Endodermal cell (in vitro differentiated cells): ENCODE results near the gene TAF7L. TPM values are rescaled to one million over a fixed set of nuclear protein-coding genes. Genes with fewer than 3 reads are reported as not detected.

Experiments
- DNase-seq: peaks from one replicate; pipeline ENCODE4 v3.0.0-alpha.2; 2017
- H3K27ac ChIP-seq: 2 replicates; pipeline ENCODE4 v1.5.1; 2013; ENCODE audit warnings: mild to moderate bottlenecking, low read depth, low read length, moderate library complexity
- H3K27me3 ChIP-seq: 2 replicates; pipeline ENCODE4 v1.6.1; 2013; ENCODE audit warnings: mild to moderate bottlenecking, low read length, moderate library complexity; ENCODE audit not compliant: insufficient read depth, control insufficient read depth, poor library complexity, severe bottlenecking
- H3K36me3 ChIP-seq: 2 replicates; pipeline ENCODE4 v1.7.0; 2013; ENCODE audit warnings: mild to moderate bottlenecking, low read length, moderate library complexity; ENCODE audit not compliant: control insufficient read depth, insufficient read depth
- H3K4me1 ChIP-seq: one replicate; pipeline ENCODE4 v1.7.0; 2013; ENCODE audit warnings: low read length; ENCODE audit not compliant: control insufficient read depth, insufficient read depth
- H3K4me3 ChIP-seq: 2 replicates; pipeline ENCODE4 v1.5.1; 2013; ENCODE audit warnings: mild to moderate bottlenecking, low read length, moderate library complexity
- H3K9ac ChIP-seq: 2 replicates; pipeline ENCODE4 v1.6.1; 2013; ENCODE audit warnings: mild to moderate bottlenecking, low read length, moderate library complexity; ENCODE audit not compliant: poor library complexity, severe bottlenecking; ENCODE audit errors: extremely low read depth
- H3K9me3 ChIP-seq: 2 replicates; pipeline ENCODE4 v1.6.1; 2013; ENCODE audit warnings: mild to moderate bottlenecking, low read length, moderate library complexity; ENCODE audit not compliant: control insufficient read depth
- H3K27ac Mint-ChIP-seq: 2 replicates; pipeline ENCODE4 v1.8.0; 2020; ENCODE audit warnings: mixed read lengths
- H3K27me3 Mint-ChIP-seq: 2 replicates; pipeline ENCODE4 v1.8.0; 2021; ENCODE audit warnings: mild to moderate bottlenecking, mixed read lengths; ENCODE audit not compliant: insufficient read depth
- H3K36me3 Mint-ChIP-seq: 2 replicates; pipeline ENCODE4 v1.8.0; 2020; ENCODE audit warnings: low read depth, mixed read lengths
- H3K4me1 Mint-ChIP-seq: 2 replicates; pipeline ENCODE4 v1.8.0; 2020; ENCODE audit warnings: mixed read lengths
- H3K4me3 Mint-ChIP-seq: 2 replicates; pipeline ENCODE4 v1.8.0; 2020; ENCODE audit warnings: mild to moderate bottlenecking, moderate library complexity, mixed read lengths
- H3K9me3 Mint-ChIP-seq: 2 replicates; pipeline ENCODE4 v1.8.0; 2020; ENCODE audit warnings: mild to moderate bottlenecking, mixed read lengths
- CTCF ChIP-seq: fragments of 200-600 bp; sonication (generic); conservative IDR thresholded peaks from 2 replicates; pipeline ENCODE4 v1.5.0; 2021; ENCODE audit warnings: antibody characterized with exemption, mild to moderate bottlenecking
- WGBS, 2 experiments: methylation state at CpG; one replicate each; pipeline versions ENCODE4 v1.1.5 to v1.1.7; 2013; ENCODE audit warnings: missing lambda C conversion rate in 2 of 2, mixed read lengths in 1 of 2; ENCODE audit not compliant: insufficient coverage in 1 of 2, insufficient read length in 1 of 2; 5-methylcytosine and 5-hydroxymethylcytosine counted together
- total RNA-seq, 2 donors: library from RNA; stranded (reverse); fragmentation: NEBNext Ultra II Directional in 1 of 2; extraction: Animal tissue kit (Norgen Biotek cat#: 25700) in 1 of 2; gene quantifications; 2 replicates in 1 of 2; 3 replicates in 1 of 2; pipeline ENCODE4 v1.2.1, GENCODE V29; 2021

Gene TAF7L
- total RNA-seq, 2 donors from 2014 or later: 0.15 to 0.22 TPM

- no peak overlapping the region for H3K27ac Mint-ChIP-seq
- no peaks in the 10 kb centered on the region for H3K36me3 ChIP-seq
- H3K9me3 Mint-ChIP-seq: peaks cover 47% of the 10 kb centered on the region
- peaks cover 8% of the 10 kb centered on the region for H3K4me1 Mint-ChIP-seq
- H3K27me3 Mint-ChIP-seq: peaks cover 2% of the 10 kb centered on the region
- DNase-seq: no peak
- no peak overlapping the region for H3K27ac ChIP-seq
- H3K36me3 Mint-ChIP-seq: no peaks in the 10 kb centered on the region
- H3K27me3 ChIP-seq: no peaks in the 10 kb centered on the region
- WGBS, 2 experiments: 85 to 92% methylated on average over 2 to 4 of the region's 4 CpGs
- H3K4me1 ChIP-seq: no peaks in the 10 kb centered on the region
- no peak overlapping the region for H3K9ac ChIP-seq
- no peak overlapping the region for H3K4me3 Mint-ChIP-seq
- no peak overlapping the region for H3K4me3 ChIP-seq
- H3K9me3 ChIP-seq: no peaks in the 10 kb centered on the region
- TF ChIP-seq CTCF: no peak
Observed at GRCh38 chrX:101257448-101258258, 33.5 kb downstream of the TAF7L start.

- no peak for TF ChIP-seq CTCF
- no peak for DNase-seq
- H3K9me3 Mint-ChIP-seq: peaks cover 46% of the 10 kb centered on the region
- no peaks in the 10 kb centered on the region for H3K4me1 ChIP-seq
- no peak overlapping the region for H3K27ac Mint-ChIP-seq
- no peaks in the 10 kb centered on the region for H3K9me3 ChIP-seq
- peaks cover 8% of the 10 kb centered on the region for H3K4me1 Mint-ChIP-seq
- H3K27me3 ChIP-seq: no peaks in the 10 kb centered on the region
- H3K4me3 ChIP-seq: no peak overlapping the region
- no peak overlapping the region for H3K9ac ChIP-seq
- no peaks in the 10 kb centered on the region for H3K27me3 Mint-ChIP-seq
- no peaks in the 10 kb centered on the region for H3K36me3 ChIP-seq
- no peak overlapping the region for H3K4me3 Mint-ChIP-seq
- H3K36me3 Mint-ChIP-seq: no peaks in the 10 kb centered on the region
- no peak overlapping the region for H3K27ac ChIP-seq
- WGBS, 2 experiments: 83% methylated on average over 2 of the region's 2 CpGs; no CpG with 5 or more reads in 1 of the 2 experiments
Observed at GRCh38 chrX:101252634-101253033, 38.5 kb downstream of the TAF7L start.

- Mint-ChIP-seq H3K4me1 (no peaks in the 10 kb centered on the region), H3K27ac (no peak overlapping the region), H3K9me3 (peaks cover 55% of the 10 kb centered on the region), H3K27me3 (no peaks in the 10 kb centered on the region), H3K4me3 (no peak overlapping the region), H3K36me3 (no peaks in the 10 kb centered on the region)
- WGBS, 2 experiments: 93 to 100% methylated on average over 2 to 9 of the region's 9 CpGs
- no peaks in the 10 kb centered on the region for H3K36me3 ChIP-seq
- no peaks in the 10 kb centered on the region for H3K4me1 ChIP-seq
- TF ChIP-seq CTCF: no peak
- DNase-seq: no peak
- H3K9me3 ChIP-seq: no peaks in the 10 kb centered on the region
- no peak overlapping the region for H3K27ac ChIP-seq
- H3K27me3 ChIP-seq: no peaks in the 10 kb centered on the region
- no peak overlapping the region for H3K9ac ChIP-seq
- H3K4me3 ChIP-seq: no peak overlapping the region
Observed at GRCh38 chrX:101241531-101241930, 49.6 kb downstream of the TAF7L start.
